Measurements from ENCODE around the gene RINL. TPM values are rescaled to one million over a fixed set of nuclear protein-coding genes. Genes with fewer than 3 reads are reported as not detected.

Gene RINL
- polyA plus RNA-seq, 1 donor (not counting 4 experiments of a cell fraction or from before 2014, with no cell fraction given), result 6.3 TPM

- H4K20me1 ChIP-seq (ENCODE audit: control insufficient read depth, extremely low read depth, insufficient read depth, low read length), result peaks cover 3% of the 10 kb centered on the region
- dilution Hi-C loops (cut with MboI; ENCODE audit: extremely low pct_ligation_motif_present, low sequenced_read_pairs), result no loop called here
Observed at GRCh38 chr19:38853214-38853613, 24.9 kb downstream of the RINL start.

GRCh38 chr19:38852231-38853044, 25.6 kb downstream of the RINL start:
- Histone ChIP-seq H3K4me3 (ENCODE audit: control insufficient read depth in 2 of 3, extremely low read depth in 1 of 3, insufficient read depth in 2 of 3, low read depth in 1 of 3, low read length in 3 of 3) (peak overlapping the region; percentile 74 to 80 (median 77)), H3K4me2 (ENCODE audit: control insufficient read depth, extremely low read depth, insufficient read depth, low read depth, low read length) (peak overlapping the region; percentile 90), H3K9me3 (ENCODE audit: control insufficient read depth, low read depth, low read length) (no peaks in the 10 kb centered on the region), H3K9me1 (ENCODE audit: control insufficient read depth, extremely low read depth, insufficient read depth, low read length) (peaks cover 2% of the 10 kb centered on the region), H3K36me3 (ENCODE audit: control insufficient read depth in 2 of 2, extremely low read depth in 1 of 2, insufficient read depth in 2 of 2, low read length in 2 of 2) (peaks cover 5 to 10% of the 10 kb centered on the region in 2 experiments), H4K20me1 (ENCODE audit: control insufficient read depth, extremely low read depth, insufficient read depth, low read length) (peaks cover 7% of the 10 kb centered on the region), H2AFZ (ENCODE audit: control insufficient read depth, low read length) (peak overlapping the region; percentile 71), H3K27ac (ENCODE audit: control insufficient read depth, insufficient read depth, low read length) (peak overlapping the region; percentile 81), H3K9ac (ENCODE audit: control insufficient read depth, extremely low read depth, insufficient read depth, low read length) (peak overlapping the region; percentile 77), H3K79me2 (ENCODE audit: control insufficient read depth, insufficient read depth, low read length) (peaks cover 17% of the 10 kb centered on the region), H3K4me1 (ENCODE audit: control insufficient read depth, extremely low read depth, insufficient read depth, low read length) (peaks cover 32% of the 10 kb centered on the region), H3K27me3 (ENCODE audit: control insufficient read depth, extremely low read depth, insufficient read depth, low read length) (no peaks in the 10 kb centered on the region)
- FAIRE-seq (no peak), DNase-seq (ENCODE audit: low read depth, low spot score) (no peak)
- no peak for TF ChIP-seq EZH2 (IDR thresholded peaks at IDR 0.05; ENCODE audit: low read length)
- no peak for TF ChIP-seq CTCF (optimal IDR thresholded peaks at IDR 0.05 in 1 of 3, IDR thresholded peaks at IDR 0.05 in 1 of 3, conservative IDR thresholded peaks at IDR 0.05 in 1 of 3; ENCODE audit: extremely low read depth in 1 of 3, insufficient read depth in 2 of 3, low read length in 3 of 3)
- dilution Hi-C loops (cut with MboI; ENCODE audit: extremely low pct_ligation_motif_present, low sequenced_read_pairs), result no loop called here

More at GRCh38 chr19:38853214-38853613, 24.9 kb downstream of the RINL start:
- no peaks in the 10 kb centered on the region for H3K27me3 ChIP-seq (ENCODE audit: control insufficient read depth, extremely low read depth, insufficient read depth, low read length)
- no peak overlapping the region for H2AFZ ChIP-seq (ENCODE audit: control insufficient read depth, low read length)
- no peak for FAIRE-seq
- no peak for DNase-seq (ENCODE audit: low read depth, low spot score)
- no peaks in the 10 kb centered on the region for H3K9me3 ChIP-seq (ENCODE audit: control insufficient read depth, low read depth, low read length)
- no peak overlapping the region for H3K4me3 ChIP-seq (ENCODE audit: control insufficient read depth in 2 of 3, extremely low read depth in 1 of 3, insufficient read depth in 2 of 3, low read depth in 1 of 3, low read length in 3 of 3)
- H3K4me2 ChIP-seq (ENCODE audit: control insufficient read depth, extremely low read depth, insufficient read depth, low read depth, low read length), result peak overlapping the region; percentile 90
- peaks cover 2 to 5% of the 10 kb centered on the region in 2 experiments for H3K36me3 ChIP-seq (ENCODE audit: control insufficient read depth in 2 of 2, extremely low read depth in 1 of 2, insufficient read depth in 2 of 2, low read length in 2 of 2)
- no peaks in the 10 kb centered on the region for H3K9me1 ChIP-seq (ENCODE audit: control insufficient read depth, extremely low read depth, insufficient read depth, low read length)
- no peak for TF ChIP-seq CTCF (optimal IDR thresholded peaks at IDR 0.05 in 1 of 3, IDR thresholded peaks at IDR 0.05 in 1 of 3, conservative IDR thresholded peaks at IDR 0.05 in 1 of 3; ENCODE audit: extremely low read depth in 1 of 3, insufficient read depth in 2 of 3, low read length in 3 of 3)
- no peak for TF ChIP-seq EZH2 (IDR thresholded peaks at IDR 0.05; ENCODE audit: low read length)
- H3K27ac ChIP-seq (ENCODE audit: control insufficient read depth, insufficient read depth, low read length), result no peak overlapping the region
- H3K4me1 ChIP-seq (ENCODE audit: control insufficient read depth, extremely low read depth, insufficient read depth, low read length), result peaks cover 26% of the 10 kb centered on the region
- H3K9ac ChIP-seq (ENCODE audit: control insufficient read depth, extremely low read depth, insufficient read depth, low read length), result no peak overlapping the region
- H3K79me2 ChIP-seq (ENCODE audit: control insufficient read depth, insufficient read depth, low read length), result peaks cover 10% of the 10 kb centered on the region
